ENCODE data around the gene CROCC2. TPM values are rescaled to one million over a fixed set of nuclear protein-coding genes. Genes with fewer than 3 reads are reported as not detected.

CROCC2 gene
- total RNA-seq, 4 donors from 2014 or later, result not detected

GRCh38 chr2:240909216-240909974 is 3.3 kb downstream of the CROCC2 start:
- WGBS, 2 donors (ENCODE audit: low coverage in 1 of 2), result 62% methylated on average over 17 of the region's 17 CpGs; no CpG with 5 or more reads in 1 of the 2 donors
- Histone ChIP-seq H3K9me3 (no peaks in the 10 kb centered on the region), H3K27me3 (peaks cover 46% of the 10 kb centered on the region), H3K4me1 (peaks cover 0 to 6% (median 0%) of the 10 kb centered on the region in 4 donors), H3K27ac (no peak overlapping the region), H3K4me3 (no peak overlapping the region), H3K36me3 (no peaks in the 10 kb centered on the region)
- intact Hi-C loops (cut with DNase I; ENCODE audit: low total_unique reads) (no loop called here), in situ Hi-C loops (cut with MboI; ENCODE audit: low pct_ligation_motif_present in 1 of 4, low pct_unique_long_range_greater_than_20kb in 1 of 4, low sequenced_read_pairs in 3 of 4) (no loop called here)
- TF ChIP-seq CTCF (IDR thresholded peaks at IDR 0.05) (no peak), POLR2A (IDR thresholded peaks at IDR 0.05) (no peak), POLR2AphosphoS5 (IDR thresholded peaks at IDR 0.05) (no peak), EP300 (IDR thresholded peaks at IDR 0.05; ENCODE audit: low read depth) (no peak)
- DNase-seq, result no peak

GRCh38 chr2:240911641-240912265 is 5.6 kb downstream of the CROCC2 start:
- TF ChIP-seq EP300 (IDR thresholded peaks at IDR 0.05; ENCODE audit: low read depth), result no peak
- no peak for TF ChIP-seq POLR2AphosphoS5 (IDR thresholded peaks at IDR 0.05)
- no peak for TF ChIP-seq CTCF (IDR thresholded peaks at IDR 0.05)
- no peak for TF ChIP-seq POLR2A (IDR thresholded peaks at IDR 0.05)
- Histone ChIP-seq H3K27ac (no peak overlapping the region), H3K36me3 (no peaks in the 10 kb centered on the region), H3K4me1 (peaks cover 0 to 13% (median 5%) of the 10 kb centered on the region in 4 donors), H3K27me3 (peaks cover 44% of the 10 kb centered on the region), H3K4me3 (no peak overlapping the region), H3K9me3 (no peaks in the 10 kb centered on the region)
- no peak for DNase-seq
- 69 to 73% methylated on average over 6 to 19 of the region's 20 CpGs for WGBS, 2 donors (ENCODE audit: low coverage in 1 of 2)
- in situ Hi-C loops (cut with MboI; ENCODE audit: low pct_ligation_motif_present in 1 of 4, low pct_unique_long_range_greater_than_20kb in 1 of 4, low sequenced_read_pairs in 3 of 4) (no loop called here), intact Hi-C loops (cut with DNase I; ENCODE audit: low total_unique reads) (no loop called here)

- intact Hi-C loops (cut with DNase I; ENCODE audit: low total_unique reads), result no loop called here
- Histone ChIP-seq H3K4me1 (peaks cover 0 to 17% (median 5%) of the 10 kb centered on the region in 4 donors), H3K27ac (no peak overlapping the region), H3K36me3 (no peaks in the 10 kb centered on the region), H3K4me3 (no peak overlapping the region), H3K9me3 (no peaks in the 10 kb centered on the region), H3K27me3 (peaks cover 40% of the 10 kb centered on the region)
- TF ChIP-seq EP300 (IDR thresholded peaks at IDR 0.05; ENCODE audit: low read depth) (no peak), CTCF (IDR thresholded peaks at IDR 0.05) (no peak), POLR2AphosphoS5 (IDR thresholded peaks at IDR 0.05) (no peak), POLR2A (IDR thresholded peaks at IDR 0.05) (no peak)
- WGBS, 2 donors (ENCODE audit: low coverage in 1 of 2), result 53 to 81% methylated on average over 3 to 21 of the region's 21 CpGs
- in situ Hi-C loops (cut with MboI; ENCODE audit: low pct_ligation_motif_present in 1 of 4, low pct_unique_long_range_greater_than_20kb in 1 of 4, low sequenced_read_pairs in 3 of 4), result no loop called here
- no peak for DNase-seq
Measured at GRCh38 chr2:240912878-240913809, 7.0 kb downstream of the CROCC2 start.
